HG03432 (cell line): ENCODE data around the gene STC2.

ENCODE experiments used
- ATAC-seq: cut with Tn5 transposase; IDR thresholded peaks from one replicate; pipeline ENCODE4 v1.9.1; 2021; ENCODE audit warnings: mild to moderate bottlenecking, moderate library complexity; ENCODE audit not compliant: unreplicated experiment

The STC2 gene

DNA sequence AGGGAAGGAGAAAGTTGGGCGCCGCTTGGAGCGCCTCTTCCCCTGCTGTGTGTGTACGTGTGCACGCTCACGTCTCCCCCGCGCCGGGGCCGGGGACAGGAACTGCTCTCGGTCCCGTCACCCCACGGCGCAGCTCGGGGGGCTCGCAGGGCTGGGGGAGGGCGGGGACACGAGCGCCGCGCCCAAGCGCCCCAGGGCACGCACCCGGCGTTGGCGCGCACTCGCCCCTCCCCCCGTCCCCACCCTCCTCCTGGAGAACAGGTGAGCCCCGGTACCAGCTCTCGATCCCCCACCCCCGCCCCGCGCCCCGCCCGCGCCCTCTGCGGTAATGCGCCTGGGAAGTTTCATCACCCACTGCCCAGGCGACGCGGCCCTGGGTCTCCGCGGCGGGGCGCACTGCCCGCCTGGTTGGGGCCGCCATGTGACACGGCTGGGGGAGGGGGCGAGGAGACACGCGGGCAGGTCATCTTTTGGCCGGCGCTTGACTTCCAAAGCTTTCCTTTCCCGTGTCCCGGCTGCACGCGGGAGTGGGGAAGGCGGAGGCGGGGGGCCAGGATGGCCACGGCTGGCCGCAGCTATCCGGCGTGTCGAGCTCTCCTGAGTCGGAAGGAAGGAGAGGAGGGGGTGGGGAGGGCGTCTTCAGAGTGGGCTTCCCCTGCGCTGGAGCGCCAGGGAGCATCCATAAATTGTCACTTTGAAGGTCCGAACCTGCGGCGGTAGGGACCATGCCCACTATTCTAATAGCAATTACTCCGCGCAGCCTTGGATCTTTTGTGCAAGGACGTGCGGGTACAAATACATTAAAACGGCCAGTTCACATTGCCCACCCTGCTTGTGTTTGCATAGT lies 1.5 kb upstream of the STC2 start:
- peak; percentile 58 for ATAC-seq

DNA sequence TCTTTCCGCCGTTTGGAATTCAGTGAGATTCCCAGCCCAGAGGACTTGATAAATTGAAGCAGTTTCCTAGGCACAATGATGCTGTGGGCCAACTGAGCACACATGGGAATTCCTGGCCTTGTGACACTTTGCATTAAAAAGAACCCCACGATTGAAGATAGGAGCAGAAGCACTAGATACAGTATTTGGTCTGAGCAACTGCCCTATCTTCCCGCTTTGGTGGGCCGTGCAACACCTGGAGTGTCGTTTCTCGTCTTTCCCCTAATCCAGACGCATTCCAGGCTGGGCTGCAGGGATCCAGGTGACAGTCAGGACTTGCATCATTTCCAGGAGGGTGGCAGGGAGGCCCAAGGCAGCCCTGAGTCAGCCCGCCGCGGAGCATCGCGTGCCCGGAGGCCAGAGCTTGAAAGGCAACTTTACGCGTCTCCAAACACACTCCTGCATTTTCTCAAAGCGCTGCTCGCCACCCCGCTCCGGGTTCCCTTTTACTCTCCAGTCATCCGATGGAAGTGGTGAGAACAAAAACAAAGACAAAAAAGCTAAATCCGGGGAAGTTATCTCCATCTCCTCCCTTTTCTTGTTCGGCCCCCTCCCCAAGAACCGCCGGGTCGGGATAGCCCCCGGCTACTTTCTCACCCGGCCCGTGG lies 753 bp upstream of the STC2 start:
- no peak for ATAC-seq

DNA sequence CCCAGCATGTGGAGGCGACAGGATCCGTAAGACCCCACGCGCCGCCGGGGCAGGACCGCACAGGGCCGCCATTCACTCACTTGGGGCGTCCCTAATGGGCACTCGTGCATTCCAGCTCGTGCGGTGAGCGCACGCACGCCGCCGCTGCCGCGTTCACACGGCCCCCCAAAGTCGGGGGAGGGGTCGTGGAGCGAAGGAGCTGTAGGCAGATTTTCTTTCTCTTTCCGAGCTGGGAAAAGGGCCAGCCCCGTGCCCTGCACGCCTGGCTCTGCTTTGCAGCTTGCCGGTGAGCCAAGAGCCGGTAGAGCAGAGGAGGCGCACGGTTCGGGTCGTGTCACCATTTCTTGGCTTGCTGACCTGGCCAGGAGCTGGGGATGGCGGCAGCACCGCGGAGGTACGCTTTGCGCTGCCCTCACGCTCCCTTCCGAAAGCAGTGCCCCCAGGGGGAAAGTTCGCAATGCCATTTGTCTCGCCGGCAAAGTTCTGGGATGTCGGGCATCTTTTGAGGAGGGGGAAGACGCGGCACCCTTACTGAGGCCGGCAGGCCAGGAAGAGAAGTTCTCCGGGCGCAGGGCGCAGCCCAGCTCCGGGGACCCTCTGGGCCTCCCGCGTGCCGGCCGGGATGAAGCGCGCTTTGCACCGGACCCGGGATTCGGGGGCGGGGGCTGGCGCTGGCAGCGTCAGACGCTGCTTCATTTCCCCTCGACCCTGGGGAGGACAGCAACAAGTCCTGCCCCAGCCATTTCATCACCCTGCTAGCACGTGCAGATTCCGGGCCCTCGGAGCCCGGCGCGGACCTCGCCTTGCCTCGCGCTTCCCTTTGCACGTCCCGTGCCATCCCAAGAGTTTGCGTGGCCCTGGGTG lies 898 bp downstream of the STC2 start:
- no peak for ATAC-seq

DNA sequence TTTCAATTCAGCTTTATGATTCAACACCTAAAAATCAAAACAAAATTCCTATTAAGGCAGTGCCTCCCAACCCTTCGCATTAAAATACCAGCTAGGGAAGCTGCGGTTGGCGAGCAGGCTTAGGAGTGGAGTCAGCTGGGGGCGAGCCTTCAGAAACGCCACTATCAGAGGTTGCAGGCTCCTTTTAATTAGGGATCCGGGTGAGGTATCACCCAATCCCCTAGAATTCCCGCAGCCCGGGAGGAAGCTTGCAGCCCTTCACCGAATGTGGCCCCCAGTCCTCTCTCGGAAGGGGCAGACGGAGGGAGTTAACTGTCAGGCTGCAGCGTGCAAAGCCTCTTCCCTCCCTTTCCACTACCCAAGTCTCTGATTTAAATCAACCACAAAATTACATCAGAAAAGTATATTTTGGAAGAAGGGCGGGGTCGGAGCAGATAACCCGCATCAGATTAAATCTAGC lies 1.7 kb downstream of the STC2 start:
- no peak for ATAC-seq

DNA sequence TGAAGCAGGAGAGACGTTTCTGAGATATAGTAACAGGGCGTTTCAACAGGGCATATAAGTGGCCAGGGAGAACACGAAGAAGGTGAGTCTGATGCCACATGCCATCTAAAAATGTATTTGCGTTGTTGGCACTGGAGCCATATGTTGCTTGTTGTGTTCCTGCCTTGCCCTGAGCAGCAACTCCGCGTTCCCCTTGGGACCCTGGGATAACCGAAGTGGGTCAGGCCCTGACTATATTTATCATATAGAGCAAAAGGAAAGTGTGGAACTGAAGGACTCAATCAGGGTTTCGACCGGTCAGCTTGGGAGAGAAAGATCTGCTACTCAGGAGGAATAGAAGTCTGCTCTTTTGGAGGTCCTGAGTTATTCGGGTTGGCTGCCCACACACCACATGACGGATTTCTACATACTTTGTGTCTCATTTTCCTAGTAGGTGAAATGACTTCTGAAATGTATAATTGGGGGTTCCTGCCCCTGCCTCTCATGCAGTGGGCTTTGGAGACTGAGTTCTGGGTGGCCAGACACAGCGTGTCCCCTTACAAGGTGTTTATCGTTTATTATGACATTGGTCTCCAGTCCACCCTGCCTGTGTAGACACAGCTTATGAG lies 3.0 kb downstream of the STC2 start:
- no peak for ATAC-seq

DNA sequence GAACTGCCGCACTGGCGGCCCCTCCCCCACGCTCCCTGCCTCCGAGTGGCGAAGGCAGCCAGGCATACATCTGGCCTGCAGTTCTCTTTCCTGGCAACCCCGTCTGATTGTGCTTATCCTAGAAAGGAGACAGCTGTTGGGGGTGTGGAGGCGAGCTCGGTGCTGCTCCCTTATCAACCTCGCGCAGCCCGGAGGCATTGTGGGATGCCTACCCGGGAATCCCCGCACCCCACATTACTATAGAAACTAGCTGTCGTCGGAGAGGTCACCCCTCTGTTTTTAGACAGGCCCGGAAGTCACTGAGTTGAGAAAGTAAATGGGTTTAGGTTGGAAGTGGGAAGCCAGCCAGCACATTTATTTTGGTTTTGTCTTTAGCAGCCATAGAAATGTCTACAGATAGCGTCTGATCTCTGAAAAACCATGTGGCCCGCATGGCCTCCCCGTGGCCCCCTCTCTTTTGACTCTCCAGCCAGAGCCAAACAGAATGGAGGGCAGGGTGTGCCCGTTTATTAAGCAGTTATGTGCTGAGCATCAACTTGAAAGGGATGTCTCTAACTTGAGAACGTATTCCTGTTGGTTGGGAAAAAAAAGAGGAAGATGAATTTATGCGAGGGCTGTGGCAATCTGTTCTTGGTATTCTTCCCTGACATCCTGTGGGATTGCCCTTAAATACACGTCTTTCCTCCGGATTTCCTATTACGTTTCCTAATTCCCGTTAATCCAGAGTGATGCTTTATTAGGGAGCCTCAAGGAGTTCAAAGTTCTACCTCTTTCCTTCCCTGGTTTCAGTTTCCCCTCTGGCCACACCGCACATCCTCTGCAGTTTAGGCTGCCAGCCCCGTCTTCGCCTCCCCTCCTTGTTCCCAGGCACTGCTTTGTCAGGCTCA lies 3.9 kb downstream of the STC2 start:
- ATAC-seq = no peak

DNA sequence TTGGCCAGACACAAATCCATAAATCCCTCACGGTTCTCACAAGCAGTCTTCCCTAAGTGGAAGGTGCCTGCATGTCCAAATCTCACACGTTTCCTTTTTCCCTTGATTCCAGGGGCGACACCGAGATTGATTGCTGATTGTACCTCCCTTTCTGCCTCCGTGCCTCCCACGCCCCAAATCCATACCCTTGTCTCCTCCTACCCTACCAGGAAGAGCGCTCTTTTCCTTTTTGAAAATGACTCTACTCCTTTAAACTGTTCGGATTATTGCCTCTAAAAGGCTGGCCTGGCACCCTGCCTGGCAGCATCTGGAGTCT lies 4.5 kb downstream of the STC2 start:
- no peak for ATAC-seq

DNA sequence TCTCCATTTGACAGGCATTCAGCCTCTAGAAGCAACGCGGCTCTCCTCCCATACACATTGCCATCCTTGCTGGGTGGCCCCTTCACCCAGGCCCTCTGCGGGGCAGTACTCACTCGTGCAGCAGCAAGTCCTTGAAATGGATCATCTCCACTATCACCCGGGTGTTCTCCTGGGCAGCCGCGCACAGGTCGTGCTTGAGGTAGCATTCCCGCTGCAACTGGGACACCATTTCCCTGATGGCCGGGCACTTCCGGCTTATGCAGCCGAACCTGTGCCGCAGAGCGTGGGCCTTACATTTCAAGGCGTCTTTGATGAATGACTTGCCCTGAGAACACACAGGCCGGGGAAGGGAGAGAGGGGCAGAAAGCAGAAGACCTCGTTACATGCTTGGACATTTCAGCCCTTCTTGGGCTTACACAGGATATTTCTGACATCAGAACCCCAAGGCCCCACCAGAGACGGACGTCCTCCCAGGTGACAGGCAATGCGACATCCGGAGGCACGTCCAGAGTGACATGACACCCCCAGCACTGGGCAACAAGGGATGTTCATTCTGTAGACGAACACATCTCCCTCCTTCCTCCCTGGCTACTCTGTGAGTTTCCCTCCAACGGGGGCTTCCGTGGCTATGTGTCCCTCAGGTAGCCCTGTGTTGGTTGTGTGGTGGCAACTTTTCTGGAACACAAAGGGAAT lies 5.0 kb downstream of the STC2 start:
- no peak for ATAC-seq

DNA sequence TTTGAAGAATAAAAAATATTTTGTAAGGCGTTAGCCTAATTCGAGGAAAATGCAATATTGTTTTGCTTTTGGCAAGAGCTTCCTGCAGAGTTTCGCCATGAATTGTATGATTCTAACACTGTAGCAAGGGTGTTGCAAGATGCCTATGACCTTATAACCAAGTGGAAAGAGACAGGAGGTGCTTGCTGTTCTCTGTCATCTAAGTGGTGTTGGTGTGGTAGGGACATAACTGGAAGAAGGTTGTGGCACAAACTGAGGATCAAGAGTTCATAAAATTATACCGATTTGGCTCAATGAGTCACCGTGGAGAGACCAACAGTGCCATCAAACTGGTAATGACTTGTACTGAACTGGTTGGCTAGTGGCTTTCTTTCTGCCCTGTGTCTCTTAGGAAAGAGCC lies 6.3 kb downstream of the STC2 start:
- no peak for ATAC-seq

DNA sequence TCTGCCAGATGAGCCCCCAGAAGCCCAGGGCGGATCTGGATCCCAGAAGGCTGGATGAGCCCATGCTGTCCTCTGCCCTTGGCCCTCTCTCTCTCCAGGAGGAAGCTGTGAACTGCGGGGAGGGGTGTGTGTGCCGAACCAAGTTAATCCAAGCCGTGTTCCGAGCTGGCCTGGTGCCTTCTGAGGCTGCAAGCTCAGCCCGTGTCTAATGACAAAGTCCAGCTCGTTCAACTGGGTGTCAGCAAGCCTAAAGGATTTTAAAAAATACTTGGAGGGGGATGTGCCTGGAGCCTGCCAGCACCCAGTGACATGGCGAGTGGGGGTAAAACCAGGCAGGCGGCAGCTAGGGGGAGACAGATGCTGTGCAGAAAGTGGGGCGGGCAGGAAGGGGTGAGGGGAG lies 8.0 kb downstream of the STC2 start:
- ATAC-seq = no peak

DNA sequence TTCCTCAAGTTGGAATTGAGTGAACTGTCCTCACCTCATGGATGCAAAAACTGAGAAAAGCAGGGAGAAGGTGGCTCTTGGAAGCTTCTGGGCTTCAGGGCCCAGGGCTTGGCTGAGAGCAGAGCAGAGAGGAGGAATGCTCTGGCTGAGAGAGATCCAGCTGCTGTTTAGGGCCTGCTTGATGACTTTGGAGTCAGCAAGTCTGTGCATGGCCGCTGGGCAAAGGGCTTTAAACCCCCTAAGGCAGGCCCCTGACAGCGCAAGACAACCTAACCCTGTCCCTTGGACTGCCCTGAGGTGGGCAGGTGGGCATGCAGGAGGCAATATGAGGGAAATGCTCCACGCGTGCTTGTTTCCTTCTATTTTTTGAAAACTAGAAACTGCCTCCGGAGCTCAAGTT lies 8.6 kb downstream of the STC2 start:
- ATAC-seq = no peak

DNA sequence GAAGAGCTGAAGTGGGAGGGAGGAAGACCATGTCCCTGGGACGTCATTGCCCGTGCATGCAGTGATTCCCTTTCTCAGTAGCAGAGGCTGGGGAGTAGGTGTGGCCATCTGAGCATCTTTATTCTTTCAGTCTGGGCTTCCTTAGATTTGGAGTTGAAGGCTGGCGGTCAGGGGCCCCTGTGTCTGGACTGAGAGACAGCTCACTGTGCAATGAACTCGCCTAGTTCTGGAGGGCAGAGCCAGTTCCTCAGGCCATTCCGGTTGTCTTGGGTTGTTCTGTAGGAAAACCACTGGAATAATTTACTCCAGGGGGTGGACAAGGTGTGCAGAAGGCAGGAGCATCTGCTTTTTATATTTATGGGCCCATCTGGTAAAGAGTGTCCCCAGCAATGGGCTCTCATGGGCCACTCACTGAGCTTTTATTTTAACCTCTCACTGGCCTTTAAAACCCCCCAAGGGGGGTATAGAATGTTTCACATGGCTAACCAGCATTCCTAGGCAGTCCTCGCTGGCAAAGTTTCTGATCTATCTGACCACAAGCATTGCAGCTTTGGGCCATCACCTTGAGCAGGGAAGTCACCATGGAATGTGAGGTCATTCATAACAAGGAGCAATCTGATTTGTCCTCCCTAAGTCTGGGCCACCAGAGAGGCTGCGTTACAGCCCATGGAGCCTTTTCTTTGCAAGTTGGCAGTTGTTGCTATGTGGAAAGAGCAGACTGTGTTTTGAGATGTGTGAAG lies 9.2 kb downstream of the STC2 start:
- no peak for ATAC-seq

DNA sequence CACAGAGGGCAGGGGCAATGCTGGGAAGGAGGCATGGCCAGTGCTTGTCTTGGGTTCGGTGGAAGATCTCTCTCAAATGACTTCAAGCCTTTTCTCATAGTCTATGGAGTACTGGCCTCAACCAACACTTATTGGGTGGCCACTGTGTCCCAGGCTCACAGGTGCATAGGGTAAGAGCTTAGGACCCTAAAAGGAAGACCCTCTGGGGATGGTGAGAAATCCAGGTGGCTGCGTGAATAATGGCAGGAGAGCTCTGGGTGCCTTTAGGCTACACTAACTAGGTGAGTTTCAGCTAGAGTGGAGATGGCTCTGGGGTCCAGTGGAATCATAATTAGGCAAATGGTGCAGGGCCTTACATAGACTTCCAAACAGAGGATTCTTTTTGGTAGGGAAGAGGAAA lies 9.9 kb downstream of the STC2 start:
- ATAC-seq = no peak

DNA sequence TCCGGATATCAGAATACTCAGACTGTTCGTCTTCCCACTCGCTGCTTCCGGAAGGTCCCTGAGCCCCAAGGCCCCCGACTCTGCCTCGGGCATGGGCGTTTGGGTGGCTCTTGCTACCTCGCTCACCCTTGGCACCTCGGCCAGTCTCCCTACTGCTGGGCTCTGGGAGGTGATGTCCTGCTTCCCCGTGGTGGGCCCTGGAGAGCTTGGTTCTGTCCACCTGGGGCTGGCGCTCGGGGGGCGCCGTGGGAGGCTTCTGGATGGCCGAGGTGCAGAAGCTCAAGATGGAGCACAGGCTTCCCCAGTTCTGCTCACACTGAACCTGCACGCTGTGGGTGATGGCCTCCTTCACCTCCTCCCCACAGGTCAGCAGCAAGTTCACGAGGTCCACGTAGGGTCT lies 10.4 kb downstream of the STC2 start:
- no peak for ATAC-seq

DNA sequence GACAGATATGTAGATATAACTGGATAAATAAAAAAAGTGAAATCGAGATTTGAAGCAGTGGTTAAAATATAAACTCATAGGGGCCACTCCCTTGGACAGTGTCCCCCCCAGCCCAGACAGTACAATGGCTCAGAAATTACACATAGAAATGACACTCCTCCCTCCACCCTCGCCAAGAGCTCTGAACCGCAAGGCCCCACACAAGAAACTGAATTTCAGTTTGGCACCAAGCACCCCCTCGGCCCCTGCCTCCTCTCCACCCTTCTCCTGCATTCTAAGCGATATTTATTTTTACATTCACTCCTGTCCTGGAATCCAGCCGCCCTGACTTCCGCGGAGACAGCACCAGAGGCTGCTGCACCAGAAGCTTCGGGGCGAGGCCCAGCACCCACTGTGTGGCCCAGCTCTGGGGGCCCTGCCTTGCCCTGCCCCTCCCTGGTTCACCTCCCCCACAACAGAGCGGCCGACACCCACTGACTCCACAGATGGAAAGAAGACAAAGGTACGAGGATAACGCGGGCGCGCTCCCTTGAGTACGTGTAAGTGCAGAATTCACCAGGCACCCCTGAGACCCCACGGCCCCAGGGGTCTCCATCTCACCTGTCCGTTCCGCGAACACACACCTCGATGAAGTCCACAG lies 11.0 kb downstream of the STC2 start:
- ATAC-seq = no peak

DNA sequence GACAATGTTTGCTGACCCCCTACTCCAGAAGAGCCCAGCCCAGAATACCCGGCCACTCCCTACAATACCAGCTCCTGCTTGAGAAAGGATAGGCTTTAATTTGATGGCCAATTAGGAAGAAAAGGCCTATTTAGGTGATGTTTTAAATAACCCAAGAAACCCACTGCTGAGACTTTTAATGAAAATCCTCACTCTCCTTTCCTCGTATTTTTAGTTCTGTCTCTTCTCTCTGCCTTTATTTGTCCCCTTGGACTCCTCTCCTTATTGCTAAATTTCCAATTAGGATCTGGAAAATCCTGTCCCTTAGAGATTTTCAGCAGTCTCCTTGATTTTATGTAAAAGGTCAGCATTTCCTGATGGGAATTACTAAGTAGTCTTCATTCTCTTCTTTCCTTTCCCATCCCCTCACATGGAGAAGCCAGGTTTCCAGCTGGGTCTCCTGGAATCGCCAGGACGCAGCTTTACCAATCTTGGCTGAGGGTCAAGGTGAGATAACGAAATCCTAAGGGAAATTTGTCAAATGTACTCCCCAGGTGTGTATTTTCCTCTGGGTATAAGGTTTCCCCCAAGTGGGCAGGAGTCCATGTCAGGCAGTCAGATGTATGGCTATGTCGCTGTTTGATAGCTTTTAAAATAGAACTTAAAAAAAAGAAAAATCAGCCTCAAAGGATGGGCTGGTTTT lies 11.7 kb downstream of the STC2 start:
- ATAC-seq = no peak

DNA sequence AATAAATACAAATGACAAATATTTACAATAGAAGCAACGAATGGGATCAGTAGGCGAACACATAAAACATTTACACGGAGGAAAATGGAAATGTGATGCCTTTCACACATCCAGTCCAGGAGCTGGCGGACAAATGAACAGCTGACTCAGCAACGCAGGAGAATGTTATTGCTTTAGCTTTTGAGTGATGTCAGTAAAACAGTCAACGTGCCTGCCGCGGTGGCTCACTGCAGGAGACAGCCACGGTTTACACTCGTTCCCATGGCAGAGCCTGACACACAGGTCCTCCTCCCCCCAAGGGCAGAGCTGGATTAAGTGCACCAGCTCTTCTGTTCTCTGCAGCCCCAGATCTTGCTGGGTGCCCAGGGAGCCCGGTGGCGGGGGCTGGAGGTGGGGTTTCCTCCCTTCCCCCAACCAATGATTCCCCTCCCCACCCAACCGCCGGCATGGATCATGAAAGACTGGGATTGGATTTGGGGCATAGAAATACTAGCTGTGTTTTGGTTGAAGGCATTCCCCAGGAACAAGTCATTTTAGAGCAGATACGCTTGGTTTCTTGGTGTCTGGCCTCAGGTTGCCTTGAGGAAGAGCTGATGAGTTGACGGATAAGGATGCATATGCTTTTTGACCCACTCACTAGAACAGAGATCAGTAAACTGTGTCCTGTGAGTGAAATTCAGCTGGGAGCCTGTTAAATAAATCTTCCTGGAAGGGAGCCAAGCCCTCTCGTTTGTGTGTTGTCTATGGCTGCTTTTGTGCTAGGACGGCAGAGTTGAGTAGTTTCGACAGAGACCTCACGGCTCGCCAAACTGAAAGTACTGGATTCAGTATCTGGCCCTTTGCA lies 12.5 kb downstream of the STC2 start:
- no peak for ATAC-seq
